ENCODE data around the gene SIN3A.

Gene SIN3A

DNA sequence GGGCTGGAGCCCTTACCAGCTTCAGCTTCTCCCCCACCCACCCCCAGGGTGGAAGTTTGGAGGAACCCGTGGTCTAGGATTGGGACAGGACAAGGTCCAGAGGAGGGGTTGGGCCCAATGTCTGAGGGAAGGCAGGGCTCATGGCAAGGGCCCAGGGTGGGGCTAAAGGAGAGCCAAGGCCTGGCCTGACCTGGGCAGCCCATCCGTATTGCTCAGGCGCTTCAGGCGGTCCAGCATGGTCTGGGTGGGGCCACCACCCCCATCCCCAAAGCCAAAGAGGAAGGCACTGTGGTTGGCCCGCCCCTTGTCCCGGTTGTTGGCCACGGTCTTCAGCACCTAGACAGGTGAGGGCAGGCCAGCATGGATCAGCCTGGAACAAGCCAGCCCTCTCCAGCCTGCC lies 90.6 kb downstream of the SIN3A start:
- peaks cover 29% of the 10 kb centered on the region for H3K36me3 Mint-ChIP-seq (ENCODE audit: low read depth)
- no peaks in the 10 kb centered on the region for H3K4me1 Mint-ChIP-seq (ENCODE audit: low read depth)
- no peak overlapping the region for H3K27ac Mint-ChIP-seq
- H3K27me3 Mint-ChIP-seq, result no peaks in the 10 kb centered on the region
- no peaks in the 10 kb centered on the region for H3K9me3 Mint-ChIP-seq
- no peak overlapping the region for H3K4me3 Mint-ChIP-seq

DNA sequence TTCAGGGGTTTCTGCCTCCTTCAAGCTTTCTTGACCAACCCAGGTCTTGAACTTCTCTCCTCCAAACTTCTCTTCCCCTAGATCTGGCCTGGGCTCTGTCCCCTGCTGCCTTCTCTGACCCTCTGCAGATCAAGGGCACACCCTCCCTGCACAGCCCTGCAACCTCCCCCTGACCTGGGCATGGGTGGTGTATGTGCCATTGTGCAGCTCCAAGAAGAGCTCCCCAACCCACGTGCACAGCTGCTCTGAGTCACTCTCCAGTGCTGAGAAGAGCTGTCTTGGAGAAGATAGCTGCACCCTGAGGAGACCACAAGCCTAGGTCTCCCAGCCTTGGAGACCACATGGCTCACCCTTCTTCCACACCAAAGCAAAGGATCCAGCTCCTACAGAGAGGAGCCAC lies 91.1 kb downstream of the SIN3A start:
- Mint-ChIP-seq H3K4me3 (no peak overlapping the region), H3K4me1 (ENCODE audit: low read depth) (no peaks in the 10 kb centered on the region), H3K36me3 (ENCODE audit: low read depth) (peaks cover 25% of the 10 kb centered on the region), H3K27me3 (no peaks in the 10 kb centered on the region), H3K27ac (no peak overlapping the region), H3K9me3 (no peaks in the 10 kb centered on the region)

- Mint-ChIP-seq H3K27ac (no peak overlapping the region), H3K36me3 (ENCODE audit: low read depth) (peaks cover 20% of the 10 kb centered on the region), H3K9me3 (no peaks in the 10 kb centered on the region), H3K4me3 (no peak overlapping the region), H3K4me1 (ENCODE audit: low read depth) (no peaks in the 10 kb centered on the region), H3K27me3 (no peaks in the 10 kb centered on the region)
These were observed 91.8 kb downstream of the SIN3A start for GRCh38 chr15:75359537-75360250.

GRCh38 chr15:75358771-75359536 lies 92.5 kb downstream of the SIN3A start:
- Mint-ChIP-seq H3K9me3 (no peaks in the 10 kb centered on the region), H3K36me3 (ENCODE audit: low read depth) (peaks cover 17% of the 10 kb centered on the region), H3K4me3 (no peak overlapping the region), H3K27ac (no peak overlapping the region), H3K27me3 (no peaks in the 10 kb centered on the region), H3K4me1 (ENCODE audit: low read depth) (no peaks in the 10 kb centered on the region)

- no peaks in the 10 kb centered on the region for H3K9me3 Mint-ChIP-seq
- H3K27ac Mint-ChIP-seq, result no peak overlapping the region
- peaks cover 16% of the 10 kb centered on the region for H3K36me3 Mint-ChIP-seq (ENCODE audit: low read depth)
- no peaks in the 10 kb centered on the region for H3K27me3 Mint-ChIP-seq
- no peaks in the 10 kb centered on the region for H3K4me1 Mint-ChIP-seq (ENCODE audit: low read depth)
- no peak overlapping the region for H3K4me3 Mint-ChIP-seq
These were observed 93.4 kb downstream of the SIN3A start for GRCh38 chr15:75357976-75358673.

DNA sequence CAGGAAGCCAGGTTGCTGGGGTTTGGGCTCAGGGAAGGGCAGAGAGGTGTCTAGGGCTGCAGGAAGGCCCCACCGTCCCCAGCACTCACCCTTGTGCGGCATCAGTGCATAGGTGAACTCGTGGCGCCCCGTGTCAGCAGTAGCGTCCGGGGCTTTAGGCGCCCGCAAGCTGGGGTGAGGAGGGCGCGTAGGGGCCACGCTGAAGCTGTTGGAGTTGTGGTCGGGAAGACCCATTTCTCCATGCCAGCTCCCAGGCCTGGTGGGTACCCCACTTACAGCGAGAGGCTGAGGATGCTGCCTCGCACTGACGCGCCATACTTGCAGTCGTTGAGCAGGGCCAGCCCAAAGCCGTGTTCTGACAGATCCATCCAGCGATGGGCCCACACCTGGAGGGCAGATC lies 95.0 kb downstream of the SIN3A start:
- Mint-ChIP-seq H3K4me3 (no peak overlapping the region), H3K36me3 (ENCODE audit: low read depth) (peaks cover 14% of the 10 kb centered on the region), H3K27ac (no peak overlapping the region), H3K27me3 (no peaks in the 10 kb centered on the region), H3K4me1 (ENCODE audit: low read depth) (no peaks in the 10 kb centered on the region), H3K9me3 (no peaks in the 10 kb centered on the region)

- Mint-ChIP-seq H3K9me3 (no peaks in the 10 kb centered on the region), H3K4me3 (no peak overlapping the region), H3K4me1 (ENCODE audit: low read depth) (peaks cover 2% of the 10 kb centered on the region), H3K27ac (no peak overlapping the region), H3K27me3 (no peaks in the 10 kb centered on the region), H3K36me3 (ENCODE audit: low read depth) (peaks cover 14% of the 10 kb centered on the region)
These were observed 95.5 kb downstream of the SIN3A start for GRCh38 chr15:75356006-75356405.

- peaks cover 9% of the 10 kb centered on the region for H3K4me1 Mint-ChIP-seq (ENCODE audit: low read depth)
- H3K36me3 Mint-ChIP-seq (ENCODE audit: low read depth), result peaks cover 14% of the 10 kb centered on the region
- no peaks in the 10 kb centered on the region for H3K9me3 Mint-ChIP-seq
- no peaks in the 10 kb centered on the region for H3K27me3 Mint-ChIP-seq
- no peak overlapping the region for H3K4me3 Mint-ChIP-seq
- H3K27ac Mint-ChIP-seq, result no peak overlapping the region
These were observed 96.1 kb downstream of the SIN3A start for GRCh38 chr15:75355369-75355768.

- H3K9me3 Mint-ChIP-seq, result peaks cover 6% of the 10 kb centered on the region
- peaks cover 19% of the 10 kb centered on the region for H3K36me3 Mint-ChIP-seq (ENCODE audit: low read depth)
- no peaks in the 10 kb centered on the region for H3K27me3 Mint-ChIP-seq
- H3K4me3 Mint-ChIP-seq, result no peak overlapping the region
- H3K27ac Mint-ChIP-seq, result no peak overlapping the region
- peaks cover 18% of the 10 kb centered on the region for H3K4me1 Mint-ChIP-seq (ENCODE audit: low read depth)
These were observed 97.0 kb downstream of the SIN3A start for GRCh38 chr15:75354454-75354853.

DNA sequence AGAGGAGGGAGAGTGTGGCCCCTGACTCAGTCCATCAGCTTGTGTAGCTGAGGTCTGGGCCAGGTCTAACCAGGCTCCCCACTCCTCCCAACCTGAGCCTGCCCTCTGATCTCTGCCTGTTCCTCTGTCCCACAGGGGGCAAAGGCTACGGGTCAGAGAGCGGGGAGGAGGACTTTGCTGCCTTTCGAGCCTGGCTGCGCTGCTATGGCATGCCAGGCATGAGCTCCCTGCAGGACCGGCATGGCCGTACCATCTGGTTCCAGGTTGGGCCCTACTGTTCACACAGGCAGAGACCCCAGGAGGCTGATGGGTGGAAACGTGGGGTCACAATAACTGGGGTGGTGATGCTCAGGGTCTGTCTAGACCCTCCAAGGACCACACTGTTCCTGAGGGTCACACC lies 97.9 kb downstream of the SIN3A start:
- Mint-ChIP-seq H3K4me1 (ENCODE audit: low read depth) (peaks cover 22% of the 10 kb centered on the region), H3K27me3 (no peaks in the 10 kb centered on the region), H3K4me3 (no peak overlapping the region), H3K9me3 (peaks cover 6% of the 10 kb centered on the region), H3K36me3 (ENCODE audit: low read depth) (peaks cover 17% of the 10 kb centered on the region), H3K27ac (no peak overlapping the region)

GRCh38 chr15:75352186-75353080 lies 99.1 kb downstream of the SIN3A start:
- H3K27ac Mint-ChIP-seq, result no peak overlapping the region
- H3K36me3 Mint-ChIP-seq (ENCODE audit: low read depth), result peaks cover 16% of the 10 kb centered on the region
- H3K4me3 Mint-ChIP-seq, result no peak overlapping the region
- no peaks in the 10 kb centered on the region for H3K27me3 Mint-ChIP-seq
- H3K9me3 Mint-ChIP-seq, result peaks cover 6% of the 10 kb centered on the region
- H3K4me1 Mint-ChIP-seq (ENCODE audit: low read depth), result peaks cover 27% of the 10 kb centered on the region

DNA sequence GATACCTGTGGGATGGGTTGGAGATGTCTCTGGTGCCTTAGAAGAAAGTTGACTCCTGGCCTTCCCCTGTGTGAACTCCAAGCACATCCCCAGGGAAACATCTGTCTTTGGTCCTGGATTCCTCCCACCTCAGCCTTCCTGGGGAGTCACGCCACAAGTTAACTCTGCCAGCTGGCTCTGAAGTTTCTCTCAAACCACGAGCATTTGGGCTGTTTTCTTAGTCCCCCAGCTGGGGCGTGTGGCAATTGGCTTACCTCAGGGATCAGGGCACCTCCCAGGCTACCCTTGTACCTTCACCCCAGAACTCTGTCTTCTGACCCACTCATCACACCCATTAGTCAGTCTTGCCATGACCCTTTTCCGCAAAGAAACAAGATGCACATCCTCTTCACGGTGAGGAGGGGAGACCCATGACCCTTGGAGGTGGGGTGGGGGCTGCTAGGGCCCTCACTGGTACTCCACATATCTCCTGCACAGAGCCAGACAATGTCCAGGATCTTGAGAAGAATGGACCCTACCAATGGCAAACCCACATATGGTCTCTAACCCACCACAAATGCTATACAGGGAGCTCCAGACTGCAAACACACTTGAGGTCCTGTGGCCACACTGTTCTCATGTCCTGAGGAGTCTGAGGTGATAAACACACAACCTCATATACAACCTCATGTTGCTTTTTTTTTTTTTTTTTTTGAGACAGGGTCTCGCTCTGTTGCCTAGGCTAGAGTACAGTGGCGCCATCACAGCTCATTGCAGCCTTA lies 100.7 kb downstream of the SIN3A start:
- no peak overlapping the region for H3K4me3 Mint-ChIP-seq
- H3K27ac Mint-ChIP-seq, result peak overlapping the region; percentile 45
- peaks cover 36% of the 10 kb centered on the region for H3K4me1 Mint-ChIP-seq (ENCODE audit: low read depth)
- peaks cover 6% of the 10 kb centered on the region for H3K9me3 Mint-ChIP-seq
- peaks cover 16% of the 10 kb centered on the region for H3K36me3 Mint-ChIP-seq (ENCODE audit: low read depth)
- peaks cover 4% of the 10 kb centered on the region for H3K27me3 Mint-ChIP-seq

DNA sequence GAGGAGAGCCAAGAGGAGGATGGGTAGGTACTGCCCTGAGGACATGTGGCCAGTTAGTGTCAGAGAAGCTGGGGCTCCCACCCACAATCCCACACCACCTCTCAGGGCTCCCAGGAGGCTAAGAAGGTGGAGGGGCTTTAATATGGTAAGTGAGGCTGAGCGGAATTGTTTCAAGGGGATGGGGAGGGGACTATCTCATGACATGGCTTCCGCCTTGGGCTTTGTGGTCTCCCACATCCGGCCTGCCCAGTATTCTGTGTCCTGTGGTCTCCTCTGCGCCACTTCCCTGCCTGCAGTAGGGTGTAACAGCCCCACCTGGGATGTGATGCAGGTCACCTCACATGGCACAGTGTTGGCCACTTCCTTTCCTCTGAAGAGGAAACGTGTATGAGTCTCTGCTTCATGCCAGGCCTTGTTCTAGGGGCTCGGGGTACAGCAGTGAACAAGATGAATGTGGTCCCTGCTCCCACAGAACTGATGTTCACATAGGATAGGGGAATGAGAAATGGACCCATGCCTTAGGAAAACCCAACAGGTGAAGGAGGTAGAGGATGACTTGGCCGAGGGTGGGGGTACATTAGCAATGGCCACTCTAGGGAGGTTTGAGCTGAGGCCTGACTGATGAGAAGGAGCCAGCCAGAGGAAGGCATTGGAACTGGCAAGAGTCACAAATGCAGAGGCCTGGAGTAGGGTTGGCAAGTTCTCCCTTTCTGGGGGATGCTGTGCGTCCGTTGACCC lies 101.5 kb downstream of the SIN3A start:
- H3K36me3 Mint-ChIP-seq (ENCODE audit: low read depth), result peaks cover 16% of the 10 kb centered on the region
- peak overlapping the region; percentile 52 for H3K4me3 Mint-ChIP-seq
- H3K9me3 Mint-ChIP-seq, result peaks cover 6% of the 10 kb centered on the region
- peak overlapping the region; percentile 67 for H3K27ac Mint-ChIP-seq
- H3K27me3 Mint-ChIP-seq, result peaks cover 4% of the 10 kb centered on the region
- peaks cover 36% of the 10 kb centered on the region for H3K4me1 Mint-ChIP-seq (ENCODE audit: low read depth)
